PC-3 (cell line): Measurements from ENCODE around the gene ACTL8. TPM values are rescaled to one million over a fixed set of nuclear protein-coding genes. Genes with fewer than 3 reads are reported as not detected.
A peak's percentile ranks its signal among the peaks of the same experiment; 100 is the strongest.

Experiments
- ATAC-seq: fragments of 200-7000 bp; cut with Tn5 transposase; 2 replicates; pipeline ENCODE4 v1.9.1; 2020; ENCODE audit warnings: mild to moderate bottlenecking, moderate library complexity
- BruUV-seq: library from RNA; stranded (reverse); fragments of 400-500 nt; replicated peaks from 2 replicates; lab custom pipeline; 2021; lab: Mats Ljungman, UMichigan
- CTCF ChIA-PET: fragments of 300-600 bp; sonication (Branson Sonifier 250); formaldehyde crosslinking; loops from one replicate; lab custom pipeline; 2022; ENCODE audit warnings: antibody characterized with exemption; lab: Charles Lee
- POLR2A ChIA-PET: fragments of 300-600 bp; sonication (Branson Sonifier 250); formaldehyde crosslinking; loops from one replicate; lab custom pipeline; 2022; ENCODE audit warnings: antibody characterized with exemption; ENCODE audit not compliant: unreplicated experiment; lab: Charles Lee
- DNase-seq: peaks from one replicate; pipeline ENCODE4 v3.0.0-alpha.2; 2015
- H2AFZ ChIP-seq: fragments of 300-600 bp; sonication (generic); 2 replicates; pipeline ENCODE4 v1.6.0; 2016; ENCODE audit warnings: antibody characterized with exemption, low read length
- H3F3A ChIP-seq: fragments of 300-600 bp; sonication (generic); one replicate; pipeline ENCODE4 v1.6.0; 2017; ENCODE audit warnings: antibody characterized with exemption, low read length, control low read depth, mild to moderate bottlenecking; ENCODE audit not compliant: unreplicated experiment
- H3K27ac ChIP-seq: fragments of 300-600 bp; sonication (generic); 2 replicates; pipeline ENCODE4 v1.5.1; 2016; ENCODE audit warnings: mild to moderate bottlenecking, low read length
- H3K27me3 ChIP-seq: fragments of 300-600 bp; sonication (generic); 2 replicates; pipeline ENCODE4 v1.6.1; 2016; ENCODE audit warnings: low read length, mixed read lengths
- H3K36me3 ChIP-seq: fragments of 300-600 bp; sonication (generic); 2 replicates; pipeline ENCODE4 v1.6.1; 2016; ENCODE audit warnings: low read depth, mixed run types, low read length, mixed read lengths
- H3K4me1 ChIP-seq: fragments of 300-600 bp; sonication (generic); 2 replicates; pipeline ENCODE4 v1.5.1; 2016; ENCODE audit warnings: low read length; ENCODE audit not compliant: insufficient read depth
- H3K4me2 ChIP-seq: fragments of 300-600 bp; sonication (generic); 2 replicates; pipeline ENCODE4 v1.6.0; 2016; ENCODE audit warnings: low read length
- H3K4me3 ChIP-seq: fragments of 300-600 bp; sonication (generic); 2 replicates; pipeline ENCODE4 v1.5.1; 2016; ENCODE audit warnings: mild to moderate bottlenecking, low read length, mixed read lengths
- H3K79me2 ChIP-seq: fragments of 300-600 bp; sonication (generic); 2 replicates; pipeline ENCODE4 v1.6.1; 2017; ENCODE audit warnings: low read length, mixed read lengths
- H3K9ac ChIP-seq: fragments of 300-600 bp; sonication (generic); 2 replicates; pipeline ENCODE4 v1.6.0; 2016; ENCODE audit warnings: mild to moderate bottlenecking, low read length
- H3K9me2 ChIP-seq: fragments of 300-600 bp; sonication (generic); replicated peaks from 2 replicates; pipeline ENCODE4 v1.6.1; 2016; ENCODE audit warnings: mixed run types, low read length, mixed read lengths
- H3K9me3 ChIP-seq: fragments of 300-600 bp; sonication (generic); 2 replicates; pipeline ENCODE4 v1.6.1; 2016; ENCODE audit warnings: low read length, mixed read lengths
- H4K20me1 ChIP-seq: fragments of 300-600 bp; sonication (generic); 2 replicates; pipeline ENCODE4 v1.6.1; 2016; ENCODE audit warnings: low read length, mixed read lengths
- EZH2 ChIP-seq: fragments of 300-600 bp; sonication (generic); IDR thresholded peaks from one replicate; pipeline ENCODE4 v1.6.1; 2017; ENCODE audit warnings: antibody characterized with exemption, mild to moderate bottlenecking, low read length; ENCODE audit not compliant: unreplicated experiment
- EZH2phosphoT487 ChIP-seq: fragments of 300-600 bp; sonication (generic); IDR thresholded peaks from 2 replicates; pipeline ENCODE4 v1.6.1; 2018; ENCODE audit warnings: mild to moderate bottlenecking, antibody characterized with exemption, low read length, borderline replicate concordance
- intact Hi-C: fragments of 100-400 bp; cut with micrococcal nuclease; formaldehyde crosslinking; loops from 2 replicates; pipeline ENCODE4 v1.9.0; 2023
- total RNA-seq: library from RNA; depleted of rRNA; stranded (reverse); fragments of >200 nt; gene quantifications from 2 replicates; pipeline ENCODE4 v1.2.3, GENCODE V29; 2014
- TF ChIP-seq, protein P1 (sequence below): fragments of 300-600 bp; sonication (generic); conservative IDR thresholded peaks from 2 replicates; pipeline ENCODE4 v1.5.1; 2017; ENCODE audit warnings: antibody characterized with exemption, low read depth, mild to moderate bottlenecking, low read length

The ACTL8 gene
- total RNA-seq, 1 experiment from 2014 or later = not detected

DNA sequence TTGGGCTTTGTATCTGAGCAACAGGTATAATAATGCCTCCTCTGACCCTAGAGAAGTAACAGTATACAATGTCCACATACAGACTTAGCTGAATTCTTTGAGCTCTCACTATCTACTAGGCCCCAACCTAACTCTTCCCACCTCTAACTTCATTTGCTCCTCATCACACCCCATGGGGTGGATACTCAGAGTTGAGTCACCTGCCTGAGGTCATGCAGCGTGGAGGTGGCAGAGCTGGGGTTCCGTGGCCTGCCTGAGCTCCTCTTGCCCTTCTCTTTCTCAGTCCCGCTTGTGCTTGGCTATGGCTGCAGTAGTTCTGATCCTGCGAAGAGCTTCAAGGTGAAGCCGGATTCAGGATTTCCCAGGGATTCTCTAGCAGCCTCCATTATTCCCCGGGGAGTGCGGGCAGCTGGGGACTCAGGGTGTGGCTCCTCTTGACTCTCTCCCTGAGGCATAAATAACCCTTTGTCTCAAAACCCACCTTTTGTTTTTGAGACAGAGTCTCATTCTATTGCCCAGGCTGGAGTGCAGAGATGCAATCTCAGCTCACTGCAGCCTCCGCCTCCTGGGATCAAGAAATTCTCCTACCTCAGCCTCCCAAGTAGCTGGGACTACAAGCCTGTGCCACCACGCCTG lies 29.9 kb upstream of the ACTL8 start:
- Histone ChIP-seq H3K4me2 (no peak overlapping the region), H3K79me2 (no peaks in the 10 kb centered on the region), H3K27ac (no peak overlapping the region), H4K20me1 (no peaks in the 10 kb centered on the region), H3F3A (no peaks in the 10 kb centered on the region), H3K36me3 (no peaks in the 10 kb centered on the region), H3K27me3 (no peaks in the 10 kb centered on the region), H3K9me2 (no peaks in the 10 kb centered on the region), H3K9ac (no peak overlapping the region), H3K9me3 (no peaks in the 10 kb centered on the region), H3K4me3 (no peak overlapping the region), H3K4me1 (no peaks in the 10 kb centered on the region), H2AFZ (no peak overlapping the region)
- TF ChIP-seq, protein P1, sequence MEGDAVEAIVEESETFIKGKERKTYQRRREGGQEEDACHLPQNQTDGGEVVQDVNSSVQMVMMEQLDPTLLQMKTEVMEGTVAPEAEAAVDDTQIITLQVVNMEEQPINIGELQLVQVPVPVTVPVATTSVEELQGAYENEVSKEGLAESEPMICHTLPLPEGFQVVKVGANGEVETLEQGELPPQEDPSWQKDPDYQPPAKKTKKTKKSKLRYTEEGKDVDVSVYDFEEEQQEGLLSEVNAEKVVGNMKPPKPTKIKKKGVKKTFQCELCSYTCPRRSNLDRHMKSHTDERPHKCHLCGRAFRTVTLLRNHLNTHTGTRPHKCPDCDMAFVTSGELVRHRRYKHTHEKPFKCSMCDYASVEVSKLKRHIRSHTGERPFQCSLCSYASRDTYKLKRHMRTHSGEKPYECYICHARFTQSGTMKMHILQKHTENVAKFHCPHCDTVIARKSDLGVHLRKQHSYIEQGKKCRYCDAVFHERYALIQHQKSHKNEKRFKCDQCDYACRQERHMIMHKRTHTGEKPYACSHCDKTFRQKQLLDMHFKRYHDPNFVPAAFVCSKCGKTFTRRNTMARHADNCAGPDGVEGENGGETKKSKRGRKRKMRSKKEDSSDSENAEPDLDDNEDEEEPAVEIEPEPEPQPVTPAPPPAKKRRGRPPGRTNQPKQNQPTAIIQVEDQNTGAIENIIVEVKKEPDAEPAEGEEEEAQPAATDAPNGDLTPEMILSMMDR = no peak
- no peak for TF ChIP-seq EZH2
- no peak for TF ChIP-seq EZH2phosphoT487
- DNase-seq = peak; percentile 8
- CTCF ChIA-PET = no interaction called here
- no TSS peak for BruUV-seq
- ATAC-seq = no peak
- POLR2A ChIA-PET = no interaction called here
- intact Hi-C loops = no loop called here

DNA sequence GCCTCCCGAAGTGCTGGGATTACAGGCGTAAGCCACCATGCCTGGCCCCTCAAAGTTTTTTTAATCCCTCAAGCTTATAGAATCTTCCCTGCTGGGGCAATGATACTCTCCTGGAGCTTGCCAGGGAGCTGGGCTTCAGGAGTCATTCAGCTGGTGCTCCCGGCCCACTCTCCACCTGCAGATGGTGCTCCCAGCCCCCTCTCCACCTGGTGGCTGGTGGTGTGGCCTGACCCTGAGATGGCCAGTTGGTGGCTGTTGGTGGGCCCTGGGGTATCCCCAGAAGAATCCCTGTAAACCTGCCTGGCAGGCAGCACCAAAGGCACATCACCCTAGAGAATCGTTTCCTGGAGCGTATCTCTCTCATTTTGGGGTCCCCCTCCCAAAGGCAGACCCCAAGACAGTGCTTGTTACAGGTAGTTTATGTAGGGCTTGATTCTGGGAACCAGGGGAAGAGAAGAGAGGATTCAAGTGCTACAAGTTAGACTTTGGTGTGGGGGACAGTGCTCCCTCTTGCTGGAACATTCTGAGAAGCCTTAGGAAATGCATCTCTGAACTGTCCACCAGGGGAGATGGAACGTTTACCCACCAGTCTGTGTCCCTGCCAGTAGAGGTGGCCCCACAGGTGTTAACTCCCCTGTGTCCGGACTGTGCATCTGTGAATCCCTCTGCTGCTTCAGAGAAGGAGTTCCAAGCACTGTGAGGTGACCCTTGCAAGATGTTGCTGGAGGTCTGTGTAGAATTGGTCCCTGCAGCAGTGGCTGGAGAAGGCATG lies 29.1 kb upstream of the ACTL8 start:
- H3F3A ChIP-seq = no peaks in the 10 kb centered on the region
- no peaks in the 10 kb centered on the region for H3K9me2 ChIP-seq
- H3K27me3 ChIP-seq = no peaks in the 10 kb centered on the region; the same call in 1 of the 2 replicates
- H3K27ac ChIP-seq = no peak overlapping the region
- no peaks in the 10 kb centered on the region for H3K79me2 ChIP-seq
- H3K9ac ChIP-seq = no peak overlapping the region
- H4K20me1 ChIP-seq = no peaks in the 10 kb centered on the region
- intact Hi-C loops = no loop called here
- no peaks in the 10 kb centered on the region for H3K4me1 ChIP-seq
- no peak for ATAC-seq
- DNase-seq = no peak
- ChIA-PET POLR2A (no interaction called here), CTCF (no interaction called here)
- H3K36me3 ChIP-seq = no peaks in the 10 kb centered on the region
- H3K9me3 ChIP-seq = no peaks in the 10 kb centered on the region
- no peak overlapping the region for H3K4me3 ChIP-seq
- no TSS peak for BruUV-seq
- no peak overlapping the region for H2AFZ ChIP-seq
- no peak overlapping the region for H3K4me2 ChIP-seq
- TF ChIP-seq EZH2 (no peak), EZH2phosphoT487 (no peak)
- TF ChIP-seq, protein P1 = no peak
